GM19468 (cell line): ENCODE measurements around the gene CDC42BPB.
"Not testable (repeated sequence)": the region's sequence is repeated elsewhere in the genome, so short reads cannot be mapped to it uniquely, and the experiment has no call there.

ENCODE experiments used
- ATAC-seq: cut with Tn5 transposase; IDR thresholded peaks from one replicate; pipeline ENCODE4 v1.9.1; 2021; ENCODE audit warnings: mild to moderate bottlenecking, moderate library complexity, moderate number of reproducible peaks; ENCODE audit not compliant: unreplicated experiment; ENCODE audit errors: extremely low read depth

CDC42BPB gene

GRCh38 chr14:102907303-102907844 lies 150.0 kb downstream of the CDC42BPB start:
- no peak for ATAC-seq

- no peak for ATAC-seq
Observed at GRCh38 chr14:102906616-102907302, 150.6 kb downstream of the CDC42BPB start.

GRCh38 chr14:102905116-102906108 lies 151.9 kb downstream of the CDC42BPB start:
- ATAC-seq, result no peak

GRCh38 chr14:102903889-102904512 lies 153.3 kb downstream of the CDC42BPB start:
- no peak for ATAC-seq

GRCh38 chr14:102903248-102903888 lies 154.0 kb downstream of the CDC42BPB start:
- no peak for ATAC-seq

- ATAC-seq, result no peak
Observed at GRCh38 chr14:102902523-102903247, 154.7 kb downstream of the CDC42BPB start.

- no peak for ATAC-seq
Observed at GRCh38 chr14:102902086-102902485, 155.3 kb downstream of the CDC42BPB start.

- peak; percentile 48 for ATAC-seq
Observed at GRCh38 chr14:102901633-102902032, 155.7 kb downstream of the CDC42BPB start.

- peak; percentile 24 for ATAC-seq
Observed at GRCh38 chr14:102900631-102901571, 156.4 kb downstream of the CDC42BPB start.

GRCh38 chr14:102899516-102899900 lies 157.8 kb downstream of the CDC42BPB start:
- no peak for ATAC-seq

GRCh38 chr14:102898776-102899515 lies 158.4 kb downstream of the CDC42BPB start:
- no peak for ATAC-seq

- ATAC-seq, result no peak
Observed at GRCh38 chr14:102898298-102898697, 159.1 kb downstream of the CDC42BPB start.

GRCh38 chr14:102897299-102898027 lies 159.9 kb downstream of the CDC42BPB start:
- ATAC-seq, result no peak

GRCh38 chr14:102896735-102897134 lies 160.6 kb downstream of the CDC42BPB start:
- not testable (repeated sequence) for ATAC-seq

- ATAC-seq, result no peak
Observed at GRCh38 chr14:102893452-102893851, 163.9 kb downstream of the CDC42BPB start.

GRCh38 chr14:102892651-102893050 lies 164.7 kb downstream of the CDC42BPB start:
- no peak for ATAC-seq

- ATAC-seq, result no peak
Observed at GRCh38 chr14:102891556-102891955, 165.8 kb downstream of the CDC42BPB start.
